SU-DHL-6 (cell line): ENCODE measurements around the gene OR5C1.

Source experiments
- H2AFZ ChIP-seq: fragments of 200-600 bp; sonication (generic); 2 replicates; pipeline ENCODE4 v1.6.1; 2014; ENCODE audit warnings: low read depth, mild to moderate bottlenecking, moderate library complexity, mixed read lengths, antibody characterized with exemption, low read length; ENCODE audit not compliant: severe bottlenecking
- H3F3A ChIP-seq: fragments of 200-600 bp; shearing (Covaris generic); 2 replicates; pipeline ENCODE4 v1.6.0; 2016; ENCODE audit warnings: antibody characterized with exemption, mild to moderate bottlenecking; ENCODE audit not compliant: insufficient read depth
- H3K27ac ChIP-seq: fragments of 200-600 bp; sonication (generic); 2 replicates; pipeline ENCODE4 v1.5.1; 2016; ENCODE audit warnings: low read depth, mild to moderate bottlenecking, low read length, moderate library complexity, mixed read lengths
- H3K27me3 ChIP-seq: fragments of 200-600 bp; sonication (generic), shearing (Covaris generic); 2 replicates; pipeline ENCODE4 v1.6.0; 2014; ENCODE audit warnings: mild to moderate bottlenecking, low read length
- H3K36me3 ChIP-seq: fragments of 200-600 bp; sonication (generic); 2 replicates; pipeline ENCODE4 v1.6.1; 2014; ENCODE audit warnings: mild to moderate bottlenecking, low read length, mixed read lengths
- H3K4me2 ChIP-seq: fragments of 300-600, 200-600 bp; shearing (Covaris generic), sonication (generic); 2 replicates; pipeline ENCODE4 v1.6.0; 2014; ENCODE audit warnings: low read length, low read depth, mild to moderate bottlenecking; ENCODE audit not compliant: poor library complexity, severe bottlenecking
- H3K4me3 ChIP-seq: fragments of 200-600 bp; sonication (generic); 2 replicates; pipeline ENCODE4 v1.5.1; 2014; ENCODE audit warnings: antibody characterized with exemption, low read length, mild to moderate bottlenecking, mixed read lengths; ENCODE audit not compliant: insufficient read depth, poor library complexity, severe bottlenecking
- H3K79me2 ChIP-seq: fragments of 200-600 bp; sonication (generic); 2 replicates; pipeline ENCODE4 v1.6.1; 2014; ENCODE audit warnings: mild to moderate bottlenecking, low read length, moderate library complexity; ENCODE audit not compliant: insufficient read depth
- H3K9ac ChIP-seq: fragments of 200-600 bp; sonication (generic); 2 replicates; pipeline ENCODE4 v1.7.0; 2014; ENCODE audit warnings: mild to moderate bottlenecking, low read length
- H3K9me2 ChIP-seq: fragments of 200-600 bp; sonication (generic); replicated peaks from 2 replicates; pipeline ENCODE4 v1.6.1; 2014; ENCODE audit warnings: low read length; ENCODE audit not compliant: insufficient read depth
- H3K9me3 ChIP-seq: fragments of 200-600 bp; sonication (generic); 2 replicates; pipeline ENCODE4 v1.6.1; 2014; ENCODE audit warnings: low read length, mixed read lengths; ENCODE audit not compliant: insufficient read depth
- H4K20me1 ChIP-seq: fragments of 200-600 bp; sonication (generic); 2 replicates; pipeline ENCODE4 v1.6.1; 2014; ENCODE audit warnings: low read depth, mild to moderate bottlenecking, antibody characterized with exemption, low read length, moderate library complexity, mixed read lengths
- EZH2phosphoT487 ChIP-seq: fragments of 200-600 bp; sonication (generic), shearing (Covaris generic); conservative IDR thresholded peaks from 2 replicates; pipeline ENCODE4 v1.6.1; 2018; ENCODE audit warnings: mild to moderate bottlenecking, antibody characterized with exemption, low read length, moderate library complexity, mixed read lengths
- TF ChIP-seq, protein P1 (sequence below): fragments of 200-600 bp; sonication (generic); IDR thresholded peaks from one replicate; pipeline ENCODE4 v1.5.1; 2017; ENCODE audit warnings: antibody characterized with exemption, mild to moderate bottlenecking, low read length, moderate library complexity; ENCODE audit not compliant: insufficient read depth, poor library complexity, severe bottlenecking

The OR5C1 gene

DNA sequence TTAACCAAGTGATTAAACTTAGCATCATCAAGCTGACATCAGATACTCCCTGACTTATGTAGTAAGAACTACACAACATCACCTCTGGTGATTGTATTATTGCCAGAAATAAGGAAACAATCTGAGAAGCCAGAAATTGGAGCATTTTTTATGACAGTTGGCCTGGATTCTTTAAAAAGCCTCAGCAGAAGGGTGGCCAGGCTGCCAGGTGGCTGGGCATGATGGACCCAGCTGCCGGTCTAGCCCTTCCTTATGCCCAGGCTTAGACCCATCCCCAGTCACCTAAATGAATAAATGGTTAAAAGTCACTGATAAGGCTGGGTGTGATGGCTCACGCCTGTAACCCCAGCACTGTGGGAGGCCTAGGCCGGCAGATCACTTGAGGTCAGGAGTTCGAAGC lies 24.0 kb downstream of the OR5C1 start:
- no peaks in the 10 kb centered on the region for H3K79me2 ChIP-seq
- H3K27me3 ChIP-seq, result no peaks in the 10 kb centered on the region
- H3K9me2 ChIP-seq, result no peaks in the 10 kb centered on the region
- H3K4me3 ChIP-seq, result no peak overlapping the region
- no peaks in the 10 kb centered on the region for H3K9me3 ChIP-seq
- H3K4me2 ChIP-seq, result no peak overlapping the region
- H3F3A ChIP-seq, result no peaks in the 10 kb centered on the region
- no peak overlapping the region for H3K9ac ChIP-seq
- H2AFZ ChIP-seq, result no peak overlapping the region
- no peaks in the 10 kb centered on the region for H4K20me1 ChIP-seq
- H3K27ac ChIP-seq, result no peak overlapping the region
- H3K36me3 ChIP-seq, result no peaks in the 10 kb centered on the region
- TF ChIP-seq, protein P1, sequence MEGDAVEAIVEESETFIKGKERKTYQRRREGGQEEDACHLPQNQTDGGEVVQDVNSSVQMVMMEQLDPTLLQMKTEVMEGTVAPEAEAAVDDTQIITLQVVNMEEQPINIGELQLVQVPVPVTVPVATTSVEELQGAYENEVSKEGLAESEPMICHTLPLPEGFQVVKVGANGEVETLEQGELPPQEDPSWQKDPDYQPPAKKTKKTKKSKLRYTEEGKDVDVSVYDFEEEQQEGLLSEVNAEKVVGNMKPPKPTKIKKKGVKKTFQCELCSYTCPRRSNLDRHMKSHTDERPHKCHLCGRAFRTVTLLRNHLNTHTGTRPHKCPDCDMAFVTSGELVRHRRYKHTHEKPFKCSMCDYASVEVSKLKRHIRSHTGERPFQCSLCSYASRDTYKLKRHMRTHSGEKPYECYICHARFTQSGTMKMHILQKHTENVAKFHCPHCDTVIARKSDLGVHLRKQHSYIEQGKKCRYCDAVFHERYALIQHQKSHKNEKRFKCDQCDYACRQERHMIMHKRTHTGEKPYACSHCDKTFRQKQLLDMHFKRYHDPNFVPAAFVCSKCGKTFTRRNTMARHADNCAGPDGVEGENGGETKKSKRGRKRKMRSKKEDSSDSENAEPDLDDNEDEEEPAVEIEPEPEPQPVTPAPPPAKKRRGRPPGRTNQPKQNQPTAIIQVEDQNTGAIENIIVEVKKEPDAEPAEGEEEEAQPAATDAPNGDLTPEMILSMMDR, result no peak
- TF ChIP-seq EZH2phosphoT487, result no peak

DNA sequence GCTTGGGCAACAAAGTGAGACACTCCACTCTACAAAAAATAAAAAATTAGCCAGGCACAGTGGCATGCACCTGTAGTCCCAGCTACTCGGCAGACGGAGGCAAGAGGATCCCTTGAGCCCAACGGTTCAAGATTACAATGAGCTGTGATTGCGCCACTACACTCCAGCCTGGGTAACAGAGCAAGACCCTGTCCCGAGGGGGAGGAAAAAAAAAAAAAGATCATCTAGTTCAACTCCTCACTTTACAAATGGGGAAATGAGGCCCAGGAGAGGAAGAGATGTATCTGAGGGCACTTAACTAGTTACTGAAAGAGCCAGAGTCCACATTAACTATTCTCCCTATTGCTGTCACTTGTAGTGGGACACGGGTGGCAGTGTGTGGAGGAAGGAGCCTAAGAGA lies 25.8 kb downstream of the OR5C1 start:
- peaks cover 7% of the 10 kb centered on the region; the same call in 1 of the 2 replicates for H3K36me3 ChIP-seq
- H3F3A ChIP-seq, result no peaks in the 10 kb centered on the region
- H3K27me3 ChIP-seq, result no peaks in the 10 kb centered on the region
- H3K9me2 ChIP-seq, result no peaks in the 10 kb centered on the region
- TF ChIP-seq, protein P1, result no peak
- no peak for TF ChIP-seq EZH2phosphoT487
- no peak overlapping the region for H3K4me2 ChIP-seq
- H3K9me3 ChIP-seq, result no peaks in the 10 kb centered on the region
- no peaks in the 10 kb centered on the region for H3K79me2 ChIP-seq
- H3K27ac ChIP-seq, result no peak overlapping the region
- no peak overlapping the region for H3K9ac ChIP-seq
- H2AFZ ChIP-seq, result no peak overlapping the region
- no peak overlapping the region for H3K4me3 ChIP-seq
- H4K20me1 ChIP-seq, result no peaks in the 10 kb centered on the region

DNA sequence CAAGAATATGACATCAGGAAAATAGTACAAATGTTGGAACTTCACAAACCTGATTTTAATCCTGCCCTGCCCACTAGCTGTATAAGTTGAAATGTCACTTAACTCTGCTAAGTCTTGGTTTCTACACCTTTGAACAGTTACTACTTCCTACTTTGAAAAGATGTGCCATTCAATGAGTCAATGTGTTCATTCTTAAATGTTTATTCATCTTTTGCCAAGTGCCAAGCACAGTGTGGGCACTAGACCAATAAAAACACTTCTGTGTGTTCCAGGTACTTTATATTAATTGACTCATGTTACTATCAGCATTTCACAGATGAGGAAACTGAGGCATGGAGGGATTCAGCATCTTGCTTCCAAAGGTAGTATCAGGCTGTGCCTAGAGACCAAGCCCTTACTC lies 26.8 kb downstream of the OR5C1 start:
- Histone ChIP-seq H3K27me3 (no peaks in the 10 kb centered on the region), H3K27ac (no peak overlapping the region), H3K9me3 (no peaks in the 10 kb centered on the region), H2AFZ (no peak overlapping the region), H4K20me1 (no peaks in the 10 kb centered on the region), H3K4me3 (no peak overlapping the region), H3F3A (no peaks in the 10 kb centered on the region), H3K79me2 (no peaks in the 10 kb centered on the region), H3K9me2 (no peaks in the 10 kb centered on the region), H3K36me3 (peaks cover 7% of the 10 kb centered on the region; the same call in 1 of the 2 replicates), H3K4me2 (no peak overlapping the region), H3K9ac (no peak overlapping the region)
- TF ChIP-seq, protein P1, result no peak
- TF ChIP-seq EZH2phosphoT487, result no peak
